ENCODE results near the gene BTBD17. TPM values are rescaled to one million over a fixed set of nuclear protein-coding genes. Genes with fewer than 3 reads are reported as not detected.
A peak's percentile ranks its signal among the peaks of the same experiment; 100 is the strongest.

BTBD17 gene
- total RNA-seq, 2 donors from 2014 or later = 0.22 TPM; not detected in 1

- H3K9me3 ChIP-seq = no peaks in the 10 kb centered on the region
- DNase-seq = no peak
- H3K36me3 ChIP-seq = no peaks in the 10 kb centered on the region
- no peak for TF ChIP-seq CTCF (IDR thresholded peaks at IDR 0.05)
- peaks cover 4% of the 10 kb centered on the region for H3K4me1 ChIP-seq
- intact Hi-C loops (cut with DNase I) = loop anchor here (2.0 to 5.0 kb wide), 2 partner anchors 123 to 232 kb away; no protein-coding TSS in a partner anchor
- no peaks in the 10 kb centered on the region for H3K27me3 ChIP-seq
- no peak overlapping the region for H3K27ac ChIP-seq
- H3K4me3 ChIP-seq = no peak overlapping the region
- no peak overlapping the region for H3K9ac ChIP-seq (ENCODE audit: low read depth in 2 of 2, low read length in 2 of 2)
Measured at GRCh38 chr17:74369665-74370490, 8.2 kb upstream of the BTBD17 start.

GRCh38 chr17:74369221-74369620 is 7.6 kb upstream of the BTBD17 start:
- no peak overlapping the region for H3K9ac ChIP-seq (ENCODE audit: low read depth in 2 of 2, low read length in 2 of 2)
- peaks cover 4% of the 10 kb centered on the region for H3K4me1 ChIP-seq
- DNase-seq = peak; percentile 66
- no peaks in the 10 kb centered on the region for H3K36me3 ChIP-seq
- no peaks in the 10 kb centered on the region for H3K9me3 ChIP-seq
- intact Hi-C loops (cut with DNase I) = loop anchor here (2.0 kb wide), 1 partner anchor 124 kb away; no protein-coding TSS in a partner anchor
- TF ChIP-seq CTCF (IDR thresholded peaks at IDR 0.05) = no peak
- no peaks in the 10 kb centered on the region for H3K27me3 ChIP-seq
- H3K27ac ChIP-seq = no peak overlapping the region
- H3K4me3 ChIP-seq = no peak overlapping the region

- intact Hi-C loops (cut with DNase I) = loop anchor here (2.0 kb wide), 1 partner anchor 124 kb away; no protein-coding TSS in a partner anchor
- Histone ChIP-seq H3K27me3 (no peaks in the 10 kb centered on the region), H3K9ac (ENCODE audit: low read depth in 2 of 2, low read length in 2 of 2) (no peak overlapping the region), H3K4me3 (no peak overlapping the region), H3K9me3 (no peaks in the 10 kb centered on the region), H3K36me3 (no peaks in the 10 kb centered on the region), H3K4me1 (peaks cover 2% of the 10 kb centered on the region), H3K27ac (no peak overlapping the region)
- peak; percentile 83 for DNase-seq
- peak; percentile 94 for TF ChIP-seq CTCF (IDR thresholded peaks at IDR 0.05)
Measured at GRCh38 chr17:74368341-74369081, 6.8 kb upstream of the BTBD17 start.

GRCh38 chr17:74367206-74367605 is 5.5 kb upstream of the BTBD17 start, which contains the start of gene GPR142:
TSS of gene GPR142 (plus strand) at chr17:74367506. CDS start at chr17:74369541, 2,035 bp downstream.
- Histone ChIP-seq H3K9me3 (no peaks in the 10 kb centered on the region), H3K4me3 (no peak within 1 kb of the TSS), H3K36me3 (no peaks in the 10 kb centered on the region), H3K27ac (no peak within 1 kb of the TSS), H3K27me3 (no peaks in the 10 kb centered on the region), H3K9ac (ENCODE audit: low read depth in 2 of 2, low read length in 2 of 2) (no peak within 1 kb of the TSS), H3K4me1 (no peaks in the 10 kb centered on the region)
- intact Hi-C loops (cut with DNase I) = no loop called here
- no peak for TF ChIP-seq CTCF (IDR thresholded peaks at IDR 0.05)
- DNase-seq = no peak

GRCh38 chr17:74362810-74363498 is 1.3 kb upstream of the BTBD17 start:
- intact Hi-C loops (cut with DNase I) = loop anchor here (5.0 kb wide), 1 partner anchor 151 kb away; the partner anchor contains the start of gene TTYH2

More at GRCh38 chr17:74362810-74363498, 1.3 kb upstream of the BTBD17 start:
- no peak for DNase-seq
- no peak overlapping the region for H3K27ac ChIP-seq
- no peaks in the 10 kb centered on the region for H3K4me1 ChIP-seq
- no peak overlapping the region for H3K4me3 ChIP-seq
- H3K9ac ChIP-seq (ENCODE audit: low read depth in 2 of 2, low read length in 2 of 2) = no peak overlapping the region
- H3K27me3 ChIP-seq = peaks cover 13% of the 10 kb centered on the region
- no peaks in the 10 kb centered on the region for H3K36me3 ChIP-seq
- H3K9me3 ChIP-seq = no peaks in the 10 kb centered on the region
- no peak for TF ChIP-seq CTCF (IDR thresholded peaks at IDR 0.05)

Data from colonic mucosa (tissue), 4 donors.